Measurements from ENCODE around the gene CDYL2.
A peak's percentile ranks its signal among the peaks of the same experiment; 100 is the strongest.
"Not testable (repeated sequence)": the region's sequence is repeated elsewhere in the genome, so short reads cannot be mapped to it uniquely, and the experiment has no call there.

The CDYL2 gene

GRCh38 chr16:80807906-80808305, 3.5 kb upstream of the CDYL2 start:
- DNase-seq (ENCODE audit: low read depth) = no peak

- peak; percentile 32 for DNase-seq (ENCODE audit: low read depth)
These were observed 2.5 kb upstream of the CDYL2 start for GRCh38 chr16:80806927-80807340.

DNA sequence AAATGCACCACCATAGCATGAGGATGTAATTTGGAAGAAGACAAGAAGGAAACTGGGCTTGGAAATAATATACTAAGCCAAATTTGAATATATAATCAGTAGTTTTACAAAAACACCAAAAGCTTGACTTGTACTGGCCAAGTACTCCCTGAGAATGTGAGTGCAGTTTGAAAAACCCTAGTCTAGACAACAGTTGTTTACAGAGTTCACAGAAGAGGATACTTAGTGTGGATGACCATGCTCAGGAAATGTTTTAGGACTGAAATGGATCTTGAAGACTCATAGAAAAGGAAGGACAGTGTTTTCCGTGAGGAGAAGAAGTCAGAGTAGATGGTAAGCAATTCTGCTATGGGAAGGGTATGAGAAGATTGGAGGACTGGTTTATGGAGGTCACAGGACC, 1.9 kb upstream of the CDYL2 start:
- no peak for DNase-seq (ENCODE audit: low read depth)

- peak; percentile 48 for DNase-seq (ENCODE audit: low read depth)
These were observed 307 bp downstream of the CDYL2 start for GRCh38 chr16:80804056-80804525.

DNA sequence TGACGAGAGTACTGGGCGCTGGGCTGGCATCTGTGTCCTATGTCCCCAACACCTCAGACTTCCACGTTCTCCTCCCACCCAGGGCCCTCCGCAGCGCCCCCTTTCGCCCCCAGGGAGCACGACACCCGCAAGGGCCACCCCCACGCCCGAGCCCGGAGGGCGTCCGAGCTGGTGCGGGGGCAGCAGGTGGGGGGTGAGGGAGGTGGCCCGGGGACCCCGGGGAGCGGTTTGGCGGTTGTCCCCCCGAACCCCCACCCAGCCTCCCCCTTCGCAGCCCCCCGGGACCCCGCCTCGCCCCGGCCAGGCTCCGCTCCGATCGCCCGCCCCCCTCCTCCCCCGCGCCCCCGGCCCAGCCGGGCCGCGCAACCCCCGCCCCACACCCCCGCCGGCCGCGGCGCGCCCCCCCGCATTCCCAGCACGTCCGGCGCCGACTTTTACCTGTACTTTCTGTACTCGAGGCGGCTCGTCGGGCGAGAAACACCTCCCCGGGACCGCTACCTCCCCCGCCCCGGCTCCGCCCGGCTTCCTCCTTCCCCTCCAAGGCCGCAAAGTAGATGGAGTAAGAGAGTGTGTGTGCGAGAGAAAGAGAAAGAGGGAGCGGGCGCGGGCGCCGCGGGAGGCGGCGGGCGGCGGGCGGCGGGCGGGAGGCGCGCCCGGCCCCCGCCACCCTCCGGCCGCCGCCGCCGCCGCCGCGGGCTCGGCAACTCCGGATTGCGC, 901 bp downstream of the CDYL2 start:
- peak; percentile 34 for DNase-seq (ENCODE audit: low read depth)

DNA sequence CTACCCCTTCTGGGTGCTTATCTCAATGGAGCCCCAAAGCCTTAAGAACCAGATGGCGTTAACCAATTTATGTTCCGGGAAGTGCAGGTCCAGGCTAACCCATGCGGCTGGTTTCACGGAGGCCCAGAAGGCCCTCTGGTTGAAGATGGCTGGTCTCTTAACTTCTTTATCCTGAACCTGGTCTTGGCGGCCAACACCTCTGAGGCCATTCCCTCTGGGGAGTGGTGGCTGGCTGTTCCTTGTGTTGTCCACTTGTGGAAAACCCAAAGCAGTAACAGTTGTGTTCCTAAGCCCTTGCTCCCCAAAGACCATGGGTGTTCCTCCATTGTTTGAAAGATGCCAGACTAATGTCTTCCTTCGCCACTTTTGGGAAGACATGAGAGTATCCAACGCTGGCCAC, 1.5 kb downstream of the CDYL2 start:
- DNase-seq (ENCODE audit: low read depth) = no peak

DNA sequence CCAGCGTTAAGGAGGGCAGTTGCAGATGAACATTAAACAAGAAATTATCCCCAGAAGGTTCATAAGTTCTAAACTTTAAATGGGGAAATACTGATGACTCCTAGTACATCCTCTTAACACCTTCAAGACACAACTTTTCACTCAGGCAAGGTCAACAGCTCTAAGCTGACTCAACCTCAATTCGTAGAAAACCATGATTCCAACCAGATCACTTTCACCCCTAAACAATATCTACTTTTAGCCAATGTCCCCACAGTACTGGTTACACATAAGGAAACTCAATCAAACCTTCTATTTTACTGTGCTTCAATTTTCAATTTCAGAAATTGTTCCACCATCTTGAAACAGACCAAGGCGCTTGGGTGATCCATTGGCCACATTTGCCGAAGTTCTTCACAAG, 2.3 kb downstream of the CDYL2 start:
- DNase-seq (ENCODE audit: low read depth) = no peak

GRCh38 chr16:80794071-80794470, 10.3 kb downstream of the CDYL2 start:
- DNase-seq (ENCODE audit: low read depth) = no peak

GRCh38 chr16:80792031-80792430, 12.4 kb downstream of the CDYL2 start:
- DNase-seq (ENCODE audit: low read depth) = no peak

GRCh38 chr16:80791411-80791810, 13.0 kb downstream of the CDYL2 start:
- no peak for DNase-seq (ENCODE audit: low read depth)

GRCh38 chr16:80790751-80791150, 13.6 kb downstream of the CDYL2 start:
- no peak for DNase-seq (ENCODE audit: low read depth)

DNA sequence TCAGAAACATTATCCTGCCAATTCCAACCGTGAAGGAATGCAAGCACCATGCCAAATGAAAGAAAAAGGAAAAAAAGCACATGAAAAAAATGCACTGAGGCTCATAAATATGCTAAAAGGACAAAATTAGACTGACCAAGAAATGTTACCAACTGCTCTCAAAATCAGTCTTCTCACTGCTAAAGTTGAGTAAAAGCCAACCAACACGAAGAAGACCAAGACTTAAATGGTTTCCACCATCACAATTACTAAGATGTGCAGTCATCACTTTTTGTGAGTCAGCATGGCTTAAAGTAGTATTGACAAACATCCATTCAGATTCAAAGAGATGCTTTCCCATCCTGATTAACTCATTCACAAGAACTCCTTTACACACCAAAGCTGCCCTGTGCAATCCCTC, 16.4 kb downstream of the CDYL2 start:
- DNase-seq (ENCODE audit: low read depth) = no peak

DNA sequence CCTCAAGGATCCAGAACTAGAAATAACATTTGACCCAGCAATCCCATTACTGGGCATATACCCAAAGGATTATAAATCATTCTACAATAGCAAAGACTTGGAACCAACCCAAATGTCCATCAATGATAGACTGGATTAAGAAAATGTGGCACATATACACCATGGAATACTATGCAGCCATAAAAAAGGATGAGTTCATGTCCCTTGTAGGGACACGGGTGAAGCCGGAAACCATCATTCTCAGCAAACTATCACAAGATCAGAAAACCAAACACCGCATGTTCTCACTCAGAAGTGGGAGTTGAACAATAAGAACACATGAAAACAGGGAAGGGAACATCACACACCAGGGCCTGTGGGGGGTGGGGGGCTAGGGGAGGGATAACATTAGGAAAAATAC, 17.8 kb downstream of the CDYL2 start:
- not testable (repeated sequence) for DNase-seq (ENCODE audit: low read depth)

DNA sequence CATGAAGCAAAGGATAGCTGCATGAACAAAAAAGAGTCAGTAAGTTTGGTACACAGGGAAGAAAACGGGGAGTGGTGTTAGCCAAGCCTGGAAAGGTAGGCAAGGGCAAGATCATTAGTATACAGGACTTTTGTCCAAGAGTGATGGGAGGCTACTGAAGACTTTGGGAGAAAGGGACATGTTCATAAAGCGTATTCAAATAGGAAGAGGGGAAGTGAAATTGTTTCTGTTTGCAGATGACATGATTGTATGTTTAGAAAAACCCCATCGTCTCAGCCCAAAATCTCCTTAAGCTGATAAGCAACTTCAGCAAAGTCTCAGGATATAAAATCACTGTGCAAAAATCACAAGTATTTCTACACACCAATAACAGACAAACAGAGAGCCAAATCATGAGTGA, 19.4 kb downstream of the CDYL2 start:
- DNase-seq (ENCODE audit: low read depth) = no peak

GRCh38 chr16:80778703-80779102, 25.7 kb downstream of the CDYL2 start:
- no peak for DNase-seq (ENCODE audit: low read depth)

DNA sequence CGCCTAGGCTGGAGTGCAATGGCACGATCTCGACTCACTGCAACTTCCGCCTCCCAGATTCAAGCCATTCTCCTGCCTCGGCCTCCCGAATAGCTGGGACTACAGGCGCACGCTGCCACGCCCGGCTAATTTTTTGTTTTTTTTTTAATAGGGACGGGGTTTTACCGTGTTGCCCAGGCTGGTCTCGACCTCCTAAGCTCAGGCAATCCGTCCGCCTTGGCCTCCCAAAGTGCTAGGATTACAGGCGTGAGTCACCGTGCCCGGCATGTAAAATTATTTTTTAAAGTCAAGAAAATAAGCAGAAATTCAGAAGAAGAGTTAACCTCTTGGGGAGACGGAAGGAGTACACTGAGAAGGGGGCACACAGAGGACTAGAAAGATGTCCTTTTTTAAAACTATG, 27.5 kb downstream of the CDYL2 start:
- DNase-seq (ENCODE audit: low read depth) = no peak

GRCh38 chr16:80775450-80775849, 28.9 kb downstream of the CDYL2 start:
- no peak for DNase-seq (ENCODE audit: low read depth)

GRCh38 chr16:80766798-80767197, 37.6 kb downstream of the CDYL2 start:
- no peak for DNase-seq (ENCODE audit: low read depth)

DNA sequence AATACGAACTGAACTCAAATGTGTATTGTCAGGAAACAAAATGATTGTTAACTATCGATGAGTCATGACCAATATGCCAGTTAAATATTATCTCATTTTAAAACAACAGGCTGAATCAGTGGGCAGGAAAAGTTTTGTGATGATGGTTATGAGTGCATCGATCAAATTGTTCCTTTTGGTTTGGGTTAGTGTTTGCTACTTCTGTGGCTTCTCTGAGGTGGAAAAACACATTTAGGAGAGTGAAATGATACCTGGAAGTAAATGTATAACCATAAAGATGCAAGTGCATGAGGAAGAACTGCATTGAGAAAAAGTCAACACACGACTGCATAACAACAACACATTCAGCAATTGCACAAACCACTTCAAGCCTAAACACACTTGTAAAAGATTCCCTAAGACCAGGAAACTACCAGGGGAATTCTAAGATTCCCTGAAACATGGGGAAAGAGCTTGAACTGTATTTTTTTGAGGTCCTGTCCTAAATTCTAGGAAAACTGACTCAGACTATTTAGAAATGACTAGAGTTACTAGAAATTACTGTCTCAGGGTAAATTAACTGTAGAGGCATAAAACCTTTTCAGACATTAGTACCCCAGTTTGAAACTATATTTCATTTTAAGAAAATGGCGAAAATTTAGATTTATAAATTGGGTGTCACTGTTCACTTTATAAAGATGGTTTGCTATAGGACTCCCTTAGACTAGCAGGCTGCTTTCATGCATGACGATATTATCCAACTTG, 44.8 kb downstream of the CDYL2 start:
- DNase-seq (ENCODE audit: low read depth) = no peak

GRCh38 chr16:80754476-80754875, 49.9 kb downstream of the CDYL2 start:
- no peak for DNase-seq (ENCODE audit: low read depth)

- no peak for DNase-seq (ENCODE audit: low read depth)
These were observed 51.9 kb downstream of the CDYL2 start for GRCh38 chr16:80752541-80752940.

GRCh38 chr16:80751167-80751566, 53.2 kb downstream of the CDYL2 start:
- no peak for DNase-seq (ENCODE audit: low read depth)

DNA sequence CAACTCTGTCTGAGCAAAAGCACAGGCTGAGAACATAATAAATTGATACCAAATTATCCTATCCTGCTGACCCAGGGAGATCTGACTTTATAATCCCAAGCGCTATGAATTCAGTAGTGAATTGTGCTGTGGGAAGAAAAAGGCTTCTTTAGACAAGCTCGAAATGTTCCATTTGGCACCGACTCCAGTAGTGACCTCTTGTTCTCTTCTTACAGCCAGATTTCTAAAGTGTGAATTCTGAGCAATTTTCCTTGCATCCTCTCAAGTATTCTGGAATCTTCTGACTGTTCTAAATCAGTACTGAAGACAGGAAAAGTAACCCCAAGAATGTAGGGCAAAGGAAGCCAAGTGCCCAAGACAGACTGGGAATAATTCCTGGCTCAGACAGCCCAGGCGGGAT, 58.2 kb downstream of the CDYL2 start:
- no peak for DNase-seq (ENCODE audit: low read depth)

DNA sequence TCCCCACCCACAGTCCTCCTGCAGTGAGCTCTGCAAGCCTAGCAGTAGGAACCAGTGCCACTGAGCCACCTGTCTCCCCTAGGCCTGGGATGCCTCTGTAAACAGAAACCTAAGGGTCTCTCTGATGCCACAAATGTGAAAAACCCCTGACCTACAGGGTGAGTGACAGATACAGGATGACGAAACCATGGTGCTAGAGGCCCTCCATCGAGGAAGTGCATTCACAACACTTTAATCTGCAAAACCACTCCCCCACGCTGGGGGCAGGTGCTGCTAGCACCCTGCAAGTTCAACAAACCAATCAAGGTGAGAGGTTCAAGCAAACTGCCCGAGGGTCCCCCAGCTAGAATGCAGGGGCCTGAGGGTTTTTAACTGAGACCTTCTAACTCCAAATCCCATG, 59.5 kb downstream of the CDYL2 start:
- DNase-seq (ENCODE audit: low read depth) = no peak
